ENCODE results near the gene HSD17B4.
A peak's percentile ranks its signal among the peaks of the same experiment; 100 is the strongest.
"Not testable (repeated sequence)": the region's sequence is repeated elsewhere in the genome, so short reads cannot be mapped to it uniquely, and the experiment has no call there.

HSD17B4 gene

GRCh38 chr5:119445544-119445943 is 6.8 kb upstream of the HSD17B4 start:
- no peak overlapping the region for H3K27ac ChIP-seq
- TF ChIP-seq ZFX (IDR thresholded peaks at IDR 0.05; ENCODE audit: borderline replicate concordance) (no peak), CTCF (IDR thresholded peaks at IDR 0.05) (no peak)

GRCh38 chr5:119449882-119450281 is 2.4 kb upstream of the HSD17B4 start:
- no peak overlapping the region for H3K27ac ChIP-seq
- no peak for TF ChIP-seq CTCF (IDR thresholded peaks at IDR 0.05)
- no peak for TF ChIP-seq ZFX (IDR thresholded peaks at IDR 0.05; ENCODE audit: borderline replicate concordance)

GRCh38 chr5:119450627-119451026 is 1.7 kb upstream of the HSD17B4 start:
- not testable (repeated sequence) for H3K27ac ChIP-seq

GRCh38 chr5:119451561-119451960 is 736 bp upstream of the HSD17B4 start:
- no peak for TF ChIP-seq ZFX (IDR thresholded peaks at IDR 0.05; ENCODE audit: borderline replicate concordance)
- TF ChIP-seq CTCF (IDR thresholded peaks at IDR 0.05), result no peak
- peak overlapping the region; percentile 79; the same call in 1 of the 2 replicates for H3K27ac ChIP-seq

- TF ChIP-seq ZFX (IDR thresholded peaks at IDR 0.05; ENCODE audit: borderline replicate concordance), result no peak
- H3K27ac ChIP-seq, result peak overlapping the region; percentile 79
These were observed 281 bp upstream of the HSD17B4 start for GRCh38 chr5:119452060-119452372.

- peak overlapping the region; percentile 79 for H3K27ac ChIP-seq
These were observed 710 bp downstream of the HSD17B4 start for GRCh38 chr5:119453040-119453373.

GRCh38 chr5:119454171-119454570 is 1.9 kb downstream of the HSD17B4 start:
- TF ChIP-seq CTCF (IDR thresholded peaks at IDR 0.05) (no peak), ZFX (IDR thresholded peaks at IDR 0.05; ENCODE audit: borderline replicate concordance) (no peak)
- H3K27ac ChIP-seq, result no peak overlapping the region

More at GRCh38 chr5:119453040-119453373, 710 bp downstream of the HSD17B4 start:
- TF ChIP-seq ZFX (IDR thresholded peaks at IDR 0.05; ENCODE audit: borderline replicate concordance) (no peak), CTCF (IDR thresholded peaks at IDR 0.05) (no peak)

GRCh38 chr5:119458911-119459632 is 6.8 kb downstream of the HSD17B4 start:
- TF ChIP-seq CTCF (IDR thresholded peaks at IDR 0.05), result no peak
- no peak for TF ChIP-seq ZFX (IDR thresholded peaks at IDR 0.05; ENCODE audit: borderline replicate concordance)
- no peak overlapping the region for H3K27ac ChIP-seq

All from 22Rv1 (cell line).